K562 (cell line): ENCODE measurements around the gene PILRA. TPM values are rescaled to one million over a fixed set of nuclear protein-coding genes. Genes with fewer than 3 reads are reported as not detected.

Experiments
- CREB1 ChIP-seq, 2 experiments: sonication (generic) in 1 of 2; formaldehyde crosslinking in 1 of 2; IDR thresholded peaks; 2 replicates each; pipeline versions ENCODE4 v1.6.1 to v1.8.0; 2012 to 2022; ENCODE audit warnings: inconsistent platforms in 1 of 2, mild to moderate bottlenecking in 1 of 2, missing genetic modification reagents in 1 of 2, moderate library complexity in 1 of 2
- HLTF ChIP-seq: fragments of 450-650 bp; IDR thresholded peaks from 2 replicates; pipeline ENCODE4 v1.6.1; 2016
- KAT8 ChIP-seq: fragments of 450-650 bp; IDR thresholded peaks from 2 replicates; pipeline ENCODE4 v1.6.1; 2016; ENCODE audit warnings: low read depth, mild to moderate bottlenecking
- POLR2B ChIP-seq: fragments of 450-650 bp; IDR thresholded peaks from 2 replicates; pipeline ENCODE4 v1.6.1; 2018; ENCODE audit warnings: low read depth; ENCODE audit not compliant: partially characterized antibody
- RAD51 ChIP-seq: fragments of 450-650 bp; IDR thresholded peaks from 2 replicates; pipeline ENCODE4 v1.7.1; 2016; ENCODE audit warnings: low read depth, mild to moderate bottlenecking, borderline replicate concordance
- ZNF133 ChIP-seq: fragments of 250-450 bp; sonication (Bioruptor Pico); IDR thresholded peaks from 2 replicates; pipeline ENCODE4 v1.4.0; 2020; ENCODE audit warnings: mild to moderate bottlenecking
- ZNF24 ChIP-seq: fragments of 450-650 bp; IDR thresholded peaks from 2 replicates; pipeline ENCODE4 v1.6.1; 2016
- ZNF347 ChIP-seq: fragments of 450-650 bp; formaldehyde crosslinking; IDR thresholded peaks from 2 replicates; pipeline ENCODE4 v1.4.0; 2020; ENCODE audit warnings: low read depth, mild to moderate bottlenecking, moderate library complexity
- ZNF586 ChIP-seq: fragments of 450-650 bp; formaldehyde crosslinking; conservative IDR thresholded peaks from 2 replicates; pipeline ENCODE4 v1.4.0; 2020; ENCODE audit warnings: mild to moderate bottlenecking, moderate library complexity
- polyA plus RNA-seq, 8 experiments: library from polyadenylated mRNA; depleted of rRNA in 4 of 8; stranded (reverse) in 5 of 8; unstranded in 3 of 8; fragments of >200 nt; fragmentation: Nextera tagmentation in 2 of 8; fragmentation: Illumina TruSeq in 1 of 8; extraction: Ambion mirVana in 2 of 8; extraction: Trizol in 1 of 8; gene quantifications; 2 replicates each; pipeline versions ENCODE4 v1.2.1 to v1.2.3, GENCODE V29; 2011 to 2014; ENCODE audit warnings: inconsistent platforms in 1 of 8, missing spikeins in 1 of 8
- total RNA-seq, 7 experiments: library from RNA; depleted of rRNA in 6 of 7; stranded (reverse); fragments of >200 nt in 6 of 7; fragmentation: Illumina TruSeq in 2 of 7; extraction: Trizol in 2 of 7; gene quantifications; 2 replicates each; pipeline versions ENCODE4 v1.2.1 to v1.2.3, GENCODE V29; 2011 to 2021; ENCODE audit warnings: low replicate concordance in 1 of 7
- TF ChIP-seq, protein P1 (sequence below): sonication (generic); formaldehyde crosslinking; IDR thresholded peaks from 2 replicates; pipeline ENCODE4 v1.9.0; 2022; ENCODE audit warnings: mild to moderate bottlenecking, missing genetic modification reagents
- TF ChIP-seq, protein P2 (sequence below): fragments of 450-650 bp; IDR thresholded peaks from 2 replicates; pipeline ENCODE4 v1.6.1; 2016; ENCODE audit warnings: borderline replicate concordance
- TF ChIP-seq, protein P3 (sequence below): IDR thresholded peaks from 2 replicates; pipeline ENCODE4 v1.6.1; 2011; ENCODE audit warnings: borderline replicate concordance, low read depth, mild to moderate bottlenecking, moderate library complexity, low read length; ENCODE audit not compliant: insufficient read depth, poor library complexity, severe bottlenecking
- TF ChIP-seq, protein P4 (sequence below), 2 experiments: fragments of 450-650 bp; formaldehyde crosslinking in 1 of 2; IDR thresholded peaks; 2 replicates each; pipeline versions ENCODE4 v1.4.0 to v1.6.1; 2014 to 2020; ENCODE audit warnings: mild to moderate bottlenecking in 2 of 2, borderline replicate concordance in 1 of 2, low read depth in 1 of 2

PILRA gene
- total and polyA plus RNA-seq, 9 of the 15 experiments (the other 6 are each of a cell fraction or from before 2014, with no cell fraction given), result 0.13 to 1.8 (median 0.62) TPM

DNA sequence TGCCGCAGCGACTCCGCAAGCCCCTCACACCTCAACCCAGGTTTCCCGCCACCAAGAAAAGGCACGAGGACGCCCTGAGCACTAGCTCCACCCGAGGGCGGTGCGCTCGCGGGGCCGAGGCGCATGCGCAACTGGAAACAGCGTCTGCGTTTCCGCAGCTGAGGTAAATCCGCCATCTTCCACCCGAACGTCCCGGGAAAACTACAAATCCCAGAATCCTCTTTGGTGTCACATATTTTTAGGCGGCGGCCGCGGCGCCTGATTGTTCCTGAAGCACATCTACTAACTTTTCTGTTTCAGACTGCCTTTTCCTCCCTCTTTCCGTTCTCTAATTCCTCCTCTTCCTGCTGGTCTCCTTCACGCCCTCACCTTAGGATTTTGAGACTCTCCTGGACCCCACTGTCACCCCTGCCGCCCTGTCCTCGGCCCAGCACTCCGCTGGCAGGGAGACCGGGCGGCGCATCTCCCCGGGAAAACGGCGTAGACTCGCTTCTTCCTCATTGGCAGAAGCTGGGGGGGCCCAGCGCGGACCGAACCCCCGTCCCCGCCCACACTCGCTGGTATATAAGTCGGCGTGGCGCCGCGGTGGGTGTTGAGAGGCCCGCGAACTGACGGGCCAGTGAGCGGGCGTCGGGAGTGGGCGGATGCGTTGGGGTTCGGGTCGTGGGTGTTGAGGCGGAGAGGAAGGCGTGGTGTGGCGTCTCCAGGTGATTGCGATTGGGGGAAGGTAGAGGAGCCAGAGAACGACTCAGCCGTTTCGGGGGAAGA, 55.1 kb downstream of the PILRA start, which contains the start of gene ZCWPW1 (continued):
- TF ChIP-seq CREB1 (IDR thresholded peaks at IDR 0.05) (peak; percentile 59), CREB1 (CRISPR knock-in tag; IDR thresholded peaks at IDR 0.05) (peak; percentile 63), ZNF586 (CRISPR knock-in tag) (0 out of 2 replicates have a peak, but pooled peaks have one; percentile 23), ZNF133 (no peak), KAT8 (no peak), ZNF24 (peak; percentile 83), ZNF347 (CRISPR knock-in tag) (no peak), POLR2B (peak; percentile 100), HLTF (peak; percentile 90), RAD51 (no peak; the same call in 1 of the 2 replicates)
- TF ChIP-seq, protein P1, sequence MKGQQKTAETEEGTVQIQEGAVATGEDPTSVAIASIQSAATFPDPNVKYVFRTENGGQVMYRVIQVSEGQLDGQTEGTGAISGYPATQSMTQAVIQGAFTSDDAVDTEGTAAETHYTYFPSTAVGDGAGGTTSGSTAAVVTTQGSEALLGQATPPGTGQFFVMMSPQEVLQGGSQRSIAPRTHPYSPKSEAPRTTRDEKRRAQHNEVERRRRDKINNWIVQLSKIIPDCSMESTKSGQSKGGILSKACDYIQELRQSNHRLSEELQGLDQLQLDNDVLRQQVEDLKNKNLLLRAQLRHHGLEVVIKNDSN (CRISPR knock-in tag), result peak; percentile 71
- TF ChIP-seq, protein P2, sequence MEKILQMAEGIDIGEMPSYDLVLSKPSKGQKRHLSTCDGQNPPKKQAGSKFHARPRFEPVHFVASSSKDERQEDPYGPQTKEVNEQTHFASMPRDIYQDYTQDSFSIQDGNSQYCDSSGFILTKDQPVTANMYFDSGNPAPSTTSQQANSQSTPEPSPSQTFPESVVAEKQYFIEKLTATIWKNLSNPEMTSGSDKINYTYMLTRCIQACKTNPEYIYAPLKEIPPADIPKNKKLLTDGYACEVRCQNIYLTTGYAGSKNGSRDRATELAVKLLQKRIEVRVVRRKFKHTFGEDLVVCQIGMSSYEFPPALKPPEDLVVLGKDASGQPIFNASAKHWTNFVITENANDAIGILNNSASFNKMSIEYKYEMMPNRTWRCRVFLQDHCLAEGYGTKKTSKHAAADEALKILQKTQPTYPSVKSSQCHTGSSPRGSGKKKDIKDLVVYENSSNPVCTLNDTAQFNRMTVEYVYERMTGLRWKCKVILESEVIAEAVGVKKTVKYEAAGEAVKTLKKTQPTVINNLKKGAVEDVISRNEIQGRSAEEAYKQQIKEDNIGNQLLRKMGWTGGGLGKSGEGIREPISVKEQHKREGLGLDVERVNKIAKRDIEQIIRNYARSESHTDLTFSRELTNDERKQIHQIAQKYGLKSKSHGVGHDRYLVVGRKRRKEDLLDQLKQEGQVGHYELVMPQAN, result peak; percentile 93
- TF ChIP-seq, protein P3, sequence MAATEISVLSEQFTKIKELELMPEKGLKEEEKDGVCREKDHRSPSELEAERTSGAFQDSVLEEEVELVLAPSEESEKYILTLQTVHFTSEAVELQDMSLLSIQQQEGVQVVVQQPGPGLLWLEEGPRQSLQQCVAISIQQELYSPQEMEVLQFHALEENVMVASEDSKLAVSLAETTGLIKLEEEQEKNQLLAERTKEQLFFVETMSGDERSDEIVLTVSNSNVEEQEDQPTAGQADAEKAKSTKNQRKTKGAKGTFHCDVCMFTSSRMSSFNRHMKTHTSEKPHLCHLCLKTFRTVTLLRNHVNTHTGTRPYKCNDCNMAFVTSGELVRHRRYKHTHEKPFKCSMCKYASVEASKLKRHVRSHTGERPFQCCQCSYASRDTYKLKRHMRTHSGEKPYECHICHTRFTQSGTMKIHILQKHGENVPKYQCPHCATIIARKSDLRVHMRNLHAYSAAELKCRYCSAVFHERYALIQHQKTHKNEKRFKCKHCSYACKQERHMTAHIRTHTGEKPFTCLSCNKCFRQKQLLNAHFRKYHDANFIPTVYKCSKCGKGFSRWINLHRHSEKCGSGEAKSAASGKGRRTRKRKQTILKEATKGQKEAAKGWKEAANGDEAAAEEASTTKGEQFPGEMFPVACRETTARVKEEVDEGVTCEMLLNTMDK, result peak; percentile 42
- TF ChIP-seq, protein P4, sequence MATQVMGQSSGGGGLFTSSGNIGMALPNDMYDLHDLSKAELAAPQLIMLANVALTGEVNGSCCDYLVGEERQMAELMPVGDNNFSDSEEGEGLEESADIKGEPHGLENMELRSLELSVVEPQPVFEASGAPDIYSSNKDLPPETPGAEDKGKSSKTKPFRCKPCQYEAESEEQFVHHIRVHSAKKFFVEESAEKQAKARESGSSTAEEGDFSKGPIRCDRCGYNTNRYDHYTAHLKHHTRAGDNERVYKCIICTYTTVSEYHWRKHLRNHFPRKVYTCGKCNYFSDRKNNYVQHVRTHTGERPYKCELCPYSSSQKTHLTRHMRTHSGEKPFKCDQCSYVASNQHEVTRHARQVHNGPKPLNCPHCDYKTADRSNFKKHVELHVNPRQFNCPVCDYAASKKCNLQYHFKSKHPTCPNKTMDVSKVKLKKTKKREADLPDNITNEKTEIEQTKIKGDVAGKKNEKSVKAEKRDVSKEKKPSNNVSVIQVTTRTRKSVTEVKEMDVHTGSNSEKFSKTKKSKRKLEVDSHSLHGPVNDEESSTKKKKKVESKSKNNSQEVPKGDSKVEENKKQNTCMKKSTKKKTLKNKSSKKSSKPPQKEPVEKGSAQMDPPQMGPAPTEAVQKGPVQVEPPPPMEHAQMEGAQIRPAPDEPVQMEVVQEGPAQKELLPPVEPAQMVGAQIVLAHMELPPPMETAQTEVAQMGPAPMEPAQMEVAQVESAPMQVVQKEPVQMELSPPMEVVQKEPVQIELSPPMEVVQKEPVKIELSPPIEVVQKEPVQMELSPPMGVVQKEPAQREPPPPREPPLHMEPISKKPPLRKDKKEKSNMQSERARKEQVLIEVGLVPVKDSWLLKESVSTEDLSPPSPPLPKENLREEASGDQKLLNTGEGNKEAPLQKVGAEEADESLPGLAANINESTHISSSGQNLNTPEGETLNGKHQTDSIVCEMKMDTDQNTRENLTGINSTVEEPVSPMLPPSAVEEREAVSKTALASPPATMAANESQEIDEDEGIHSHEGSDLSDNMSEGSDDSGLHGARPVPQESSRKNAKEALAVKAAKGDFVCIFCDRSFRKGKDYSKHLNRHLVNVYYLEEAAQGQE (IDR thresholded peaks at IDR 0.05; ENCODE audit: borderline replicate concordance), result no peak
- TF ChIP-seq, protein P4 (CRISPR knock-in tag; IDR thresholded peaks at IDR 0.05; ENCODE audit: low read depth), result 0 out of 2 replicates have a peak, but pooled peaks have one; percentile 23
